Neutrophil (primary cell): ENCODE results near the gene PDZRN3.

Source experiments
- H3K27ac ChIP-seq: fragments of 200-600 bp; sonication (generic); 2 replicates; pipeline ENCODE4 v1.5.1; 2016; ENCODE audit warnings: mild to moderate bottlenecking, moderate library complexity
- H3K27me3 ChIP-seq: fragments of 200-600 bp; sonication (generic); 2 replicates; pipeline ENCODE4 v1.6.0; 2016; ENCODE audit warnings: mild to moderate bottlenecking
- H3K36me3 ChIP-seq: fragments of 200-600 bp; sonication (generic); 2 replicates; pipeline ENCODE4 v1.5.1; 2017
- H3K4me1 ChIP-seq, 2 experiments: fragments of 200-600 bp in 1 of 2; sonication (generic) in 1 of 2; 1 replicate in 1 of 2; 2 replicates in 1 of 2; pipeline versions ENCODE4 v1.5.1 to v1.6.1; 2013 to 2016; ENCODE audit warnings: low read depth in 1 of 2, low read length in 1 of 2, mild to moderate bottlenecking in 1 of 2, moderate library complexity in 1 of 2; ENCODE audit not compliant: control insufficient read depth in 1 of 2, insufficient read depth in 1 of 2
- H3K4me3 ChIP-seq, 2 experiments: fragments of 200-600 bp in 1 of 2; sonication (generic) in 1 of 2; 1 replicate in 1 of 2; 2 replicates in 1 of 2; pipeline ENCODE4 v1.5.1; 2013 to 2016; ENCODE audit warnings: low read depth in 1 of 2, low read length in 1 of 2, mild to moderate bottlenecking in 1 of 2, moderate library complexity in 1 of 2
- H3K9me3 ChIP-seq: fragments of 200-600 bp; sonication (generic); 2 replicates; pipeline ENCODE4 v1.5.1; 2016
- CTCF ChIP-seq: fragments of 200-600 bp; sonication (generic); IDR thresholded peaks from 2 replicates; pipeline ENCODE4 v1.5.1; 2016; ENCODE audit warnings: antibody characterized with exemption

Gene PDZRN3

GRCh38 chr3:73379465-73379864, 245.3 kb downstream of the PDZRN3 start:
- Histone ChIP-seq H3K36me3 (no peaks in the 10 kb centered on the region), H3K27ac (no peak overlapping the region), H3K4me1 (no peaks in the 10 kb centered on the region), H3K4me3 (no peak overlapping the region), H3K27me3 (no peaks in the 10 kb centered on the region), H3K9me3 (no peaks in the 10 kb centered on the region)
- TF ChIP-seq CTCF: no peak

- Histone ChIP-seq H3K4me1 (no peaks in the 10 kb centered on the region), H3K4me3 (no peak overlapping the region), H3K36me3 (no peaks in the 10 kb centered on the region), H3K27ac (no peak overlapping the region), H3K27me3 (no peaks in the 10 kb centered on the region), H3K9me3 (no peaks in the 10 kb centered on the region)
- TF ChIP-seq CTCF: no peak
These were observed 246.5 kb downstream of the PDZRN3 start for GRCh38 chr3:73378207-73378606.

GRCh38 chr3:73365756-73366397, 258.9 kb downstream of the PDZRN3 start:
- H3K36me3 ChIP-seq: no peaks in the 10 kb centered on the region
- H3K27ac ChIP-seq: no peak overlapping the region
- H3K4me1 ChIP-seq: no peaks in the 10 kb centered on the region
- no peak for TF ChIP-seq CTCF
- no peak overlapping the region for H3K4me3 ChIP-seq
- no peaks in the 10 kb centered on the region for H3K27me3 ChIP-seq
- H3K9me3 ChIP-seq: no peaks in the 10 kb centered on the region

GRCh38 chr3:73364517-73364916, 260.2 kb downstream of the PDZRN3 start:
- no peak for TF ChIP-seq CTCF
- no peaks in the 10 kb centered on the region for H3K36me3 ChIP-seq
- no peaks in the 10 kb centered on the region for H3K27me3 ChIP-seq
- H3K4me3 ChIP-seq: no peak overlapping the region
- no peak overlapping the region for H3K27ac ChIP-seq
- no peaks in the 10 kb centered on the region for H3K4me1 ChIP-seq
- H3K9me3 ChIP-seq: no peaks in the 10 kb centered on the region

- H3K4me3 ChIP-seq: no peak overlapping the region
- H3K4me1 ChIP-seq: no peaks in the 10 kb centered on the region
- no peak overlapping the region for H3K27ac ChIP-seq
- no peaks in the 10 kb centered on the region for H3K36me3 ChIP-seq
- H3K27me3 ChIP-seq: no peaks in the 10 kb centered on the region
- no peak for TF ChIP-seq CTCF
- no peaks in the 10 kb centered on the region for H3K9me3 ChIP-seq
These were observed 261.6 kb downstream of the PDZRN3 start for GRCh38 chr3:73363093-73363492.
